Cerebellar nuclear complex (tissue), 1 donor: ENCODE measurements around the gene SLC9A8.
"Not testable (repeated sequence)": the region's sequence is repeated elsewhere in the genome, so short reads cannot be mapped to it uniquely, and the experiment has no call there.

Experiments used
- DNase-seq, 2 experiments: peaks; one replicate each; lab custom pipeline; 2025; lab: John Stamatoyannopoulos, UW

The SLC9A8 gene

DNA sequence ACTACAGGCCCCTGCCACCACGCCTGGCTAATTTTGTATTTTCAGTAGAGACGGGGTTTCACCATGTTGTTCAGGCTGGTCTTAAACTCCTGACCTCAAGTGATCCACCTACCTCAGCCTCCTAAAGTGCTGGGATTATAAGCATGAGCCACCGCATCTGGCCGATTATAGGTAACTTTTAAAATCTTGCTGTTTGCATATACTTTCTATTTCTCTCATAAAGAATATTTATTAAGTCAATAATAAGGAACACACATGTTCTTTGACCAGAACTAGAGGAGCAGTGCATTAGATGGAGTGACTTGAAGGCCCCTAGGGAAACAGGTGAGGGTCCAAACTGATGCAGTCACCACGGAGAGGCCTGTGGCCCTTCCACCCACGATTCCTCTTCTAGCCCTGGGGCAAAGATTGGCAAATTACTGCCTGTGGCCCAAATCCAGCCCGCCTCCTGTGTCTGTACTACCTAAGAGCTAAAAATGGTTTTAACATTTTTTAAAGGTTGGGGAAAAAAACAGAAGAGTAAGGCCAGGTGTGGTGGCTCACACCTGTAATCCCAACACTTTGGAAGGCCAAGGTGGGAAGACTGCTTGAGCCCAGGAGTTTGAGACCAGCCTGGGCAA is 83.0 kb downstream of the SLC9A8 start:
- not testable (repeated sequence) for DNase-seq

DNA sequence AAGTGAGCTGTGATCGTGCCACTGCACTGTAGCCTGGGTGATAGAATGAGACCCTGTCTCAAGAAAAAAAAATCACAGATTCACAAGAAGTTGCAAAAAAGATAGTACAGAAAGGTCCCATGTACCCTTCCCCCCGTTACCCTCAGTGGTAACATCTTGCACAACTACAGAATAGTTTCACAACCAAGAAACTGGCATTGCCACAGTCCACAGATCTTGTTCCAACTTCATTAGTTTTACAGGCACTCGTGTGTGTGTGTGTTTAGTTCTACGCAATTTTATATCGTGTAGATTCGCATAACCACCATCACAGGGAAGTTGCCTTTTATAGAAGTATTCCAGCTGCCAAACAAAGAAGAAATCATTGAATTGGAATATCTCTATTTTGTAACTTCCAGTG is 83.6 kb downstream of the SLC9A8 start:
- DNase-seq = no peak

DNA sequence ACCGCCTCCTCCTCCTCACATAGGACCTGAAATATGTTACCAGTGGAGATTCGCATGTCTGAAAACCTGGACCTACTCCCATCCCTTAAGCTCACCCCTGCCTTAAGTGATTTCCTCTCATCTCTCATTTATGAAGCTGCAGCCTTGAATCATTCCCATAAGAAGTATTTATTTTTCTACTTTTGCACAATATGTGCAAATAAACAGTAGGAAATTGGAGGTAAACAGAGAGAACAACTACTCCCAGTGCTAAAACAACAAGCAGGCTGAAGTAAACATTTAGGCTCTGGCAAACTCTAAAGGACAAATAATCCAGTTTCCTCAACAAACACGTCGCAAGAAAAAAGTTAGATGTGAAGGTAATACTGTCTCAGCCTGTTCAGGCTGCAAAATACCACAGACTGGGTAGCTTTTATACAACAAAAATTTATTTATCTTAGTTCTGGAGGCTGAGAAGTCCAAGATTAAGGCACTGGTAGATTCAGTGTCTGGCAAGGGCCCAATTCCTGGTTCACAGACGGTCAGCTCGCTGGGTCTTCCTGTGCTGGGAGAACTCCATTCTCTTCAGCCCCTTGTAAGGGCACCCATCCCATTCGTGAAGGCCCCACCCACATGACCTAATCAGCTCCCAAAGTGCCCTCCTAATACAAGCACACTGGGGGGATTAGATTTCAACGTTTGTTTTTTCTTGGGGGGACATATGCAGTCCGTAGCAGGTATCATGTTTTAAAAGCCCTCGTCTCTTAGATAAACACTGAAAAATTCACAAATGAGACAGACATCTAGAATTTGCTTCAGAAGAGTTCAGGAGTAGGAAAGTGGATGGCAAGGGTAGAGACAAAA is 87.1 kb downstream of the SLC9A8 start:
- DNase-seq = no peak

- peak in 1 of 2 experiments; percentile 27 for DNase-seq
Observed at GRCh38 chr20:49901588-49901987, 89.0 kb downstream of the SLC9A8 start.

DNA sequence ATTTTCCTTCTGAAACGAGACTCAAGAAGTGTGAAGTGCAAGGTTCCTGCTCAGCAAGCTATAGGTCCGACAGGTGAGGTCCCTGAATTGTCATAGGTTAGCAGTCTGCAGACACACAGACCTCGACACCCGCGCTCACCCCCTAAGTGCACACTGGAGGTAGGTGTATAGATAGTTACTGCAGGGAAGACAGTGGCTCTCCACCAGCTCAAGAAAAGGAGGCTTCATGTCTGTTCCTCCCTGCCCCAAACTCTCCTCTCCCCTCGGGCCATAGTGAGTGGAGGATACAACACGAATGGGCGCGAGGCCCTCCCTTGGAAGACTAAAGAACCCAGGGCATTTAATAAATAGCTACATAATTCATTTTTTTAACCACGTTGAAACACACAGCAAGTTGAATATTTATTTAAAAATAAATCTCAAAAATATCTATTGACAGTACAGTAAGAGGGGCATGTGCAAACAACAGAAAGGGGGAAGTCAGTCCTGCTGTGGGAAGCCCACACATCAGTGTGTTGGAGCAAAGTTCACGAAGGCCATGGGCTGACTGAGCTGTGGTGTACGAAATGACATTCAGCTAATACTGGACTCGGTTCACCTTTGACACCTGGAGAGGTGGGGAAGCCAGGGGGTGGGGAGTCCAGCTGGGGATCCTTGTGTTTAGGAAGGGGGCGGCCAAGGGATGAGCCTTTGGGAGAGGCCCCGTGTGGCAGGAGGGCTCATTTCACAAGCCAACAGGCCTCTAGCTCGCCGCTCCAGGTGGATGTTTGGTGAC is 92.0 kb downstream of the SLC9A8 start:
- DNase-seq = no peak

DNA sequence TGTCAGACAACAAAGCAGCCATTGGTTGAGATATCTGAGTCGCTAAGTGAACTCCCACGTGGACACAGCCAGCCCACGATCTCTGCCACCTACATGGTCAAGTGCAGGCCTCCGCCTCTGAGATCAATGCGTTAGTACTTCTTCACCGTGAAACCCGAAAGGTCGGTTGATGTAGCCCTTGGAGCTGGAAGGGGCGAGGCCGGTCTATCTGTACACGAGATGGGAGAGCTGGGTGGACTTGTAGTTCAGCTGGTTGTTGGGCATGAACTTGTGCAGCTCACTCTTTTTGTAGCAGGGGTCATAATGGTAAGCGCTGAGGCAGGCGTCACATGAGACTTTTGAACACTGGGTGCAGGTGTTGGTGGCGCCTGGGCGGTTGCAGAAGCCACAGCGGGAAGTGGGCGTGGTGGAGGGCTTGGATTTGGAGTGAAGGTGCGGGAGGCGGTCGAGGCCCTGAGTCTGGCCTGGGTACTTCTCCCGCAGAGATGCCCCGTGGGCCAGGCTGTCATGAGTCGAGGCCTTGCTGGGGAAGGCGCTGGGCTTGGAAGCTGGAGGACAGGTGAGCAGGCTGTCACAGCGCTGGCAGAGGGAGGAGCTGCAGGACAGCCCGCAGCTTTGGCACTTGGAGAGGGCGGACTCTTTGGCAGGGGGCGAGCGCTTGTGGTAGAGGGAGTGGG is 92.9 kb downstream of the SLC9A8 start:
- DNase-seq = no peak

DNA sequence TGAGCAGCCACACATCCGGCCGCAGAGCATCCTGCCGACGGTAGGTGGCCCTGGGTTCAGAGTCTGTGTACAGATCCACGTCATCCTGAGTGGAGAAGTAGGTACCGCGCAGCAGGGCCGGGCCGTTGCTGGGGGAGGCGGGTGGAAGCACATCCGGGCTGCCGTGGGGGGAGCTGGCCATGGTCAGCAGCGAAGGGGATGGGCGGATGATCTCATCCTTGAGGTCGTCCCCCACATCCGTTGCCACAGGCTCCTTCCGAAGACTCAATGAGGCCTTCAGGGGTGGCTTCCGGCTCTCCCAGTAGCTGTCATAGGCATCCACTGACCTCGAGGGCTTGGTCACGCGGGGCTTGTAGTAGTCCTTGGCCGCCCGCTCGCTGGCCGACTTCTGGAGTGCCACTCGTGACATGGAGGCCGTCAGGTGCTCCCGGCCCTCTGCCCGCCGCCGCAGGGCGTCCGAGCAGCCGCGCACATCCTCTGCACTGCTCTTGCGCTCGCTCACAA is 93.5 kb downstream of the SLC9A8 start:
- no peak for DNase-seq

- DNase-seq = no peak
Observed at GRCh38 chr20:49906615-49907154, 94.1 kb downstream of the SLC9A8 start.

DNA sequence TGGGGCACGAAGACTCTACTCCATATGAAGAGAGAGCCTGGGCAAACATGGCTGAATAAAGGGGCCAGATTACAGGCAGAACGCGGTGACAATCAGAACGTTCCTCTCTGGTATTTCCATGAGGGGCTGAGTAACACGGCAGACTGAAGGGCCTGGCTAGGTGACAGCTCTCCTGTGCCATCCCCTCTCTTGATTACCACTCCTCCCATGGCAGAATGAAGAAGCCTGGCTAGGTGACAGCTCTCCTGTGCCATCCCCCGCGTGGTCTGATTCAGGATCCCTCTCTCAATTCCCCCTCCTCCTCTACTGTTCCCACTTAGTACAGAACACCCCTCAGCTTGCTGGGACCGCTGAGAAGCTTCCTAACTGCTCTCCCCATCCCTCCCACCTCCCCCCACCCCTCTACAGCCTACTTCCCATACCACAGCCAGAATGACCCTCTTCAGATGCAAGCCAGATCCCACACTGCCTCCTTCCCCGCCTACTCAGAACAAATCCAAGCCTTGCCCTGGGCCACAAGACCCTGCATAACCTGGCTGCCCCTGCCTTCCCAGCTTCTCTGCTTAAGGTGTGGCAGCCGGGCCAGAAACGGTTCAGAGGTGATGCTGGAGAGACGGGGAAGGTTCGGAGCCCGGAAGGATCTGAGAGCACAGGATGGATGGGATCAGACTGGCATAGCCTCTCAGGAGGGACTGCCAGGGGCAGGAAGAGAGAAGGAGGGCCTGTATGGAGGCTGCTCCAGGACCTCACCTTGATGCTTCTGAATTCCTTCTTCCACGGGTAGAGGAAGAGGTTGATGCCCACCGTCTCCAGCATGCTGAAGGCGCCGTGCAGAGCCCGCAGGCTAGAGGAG is 95.0 kb downstream of the SLC9A8 start:
- DNase-seq = no peak

DNA sequence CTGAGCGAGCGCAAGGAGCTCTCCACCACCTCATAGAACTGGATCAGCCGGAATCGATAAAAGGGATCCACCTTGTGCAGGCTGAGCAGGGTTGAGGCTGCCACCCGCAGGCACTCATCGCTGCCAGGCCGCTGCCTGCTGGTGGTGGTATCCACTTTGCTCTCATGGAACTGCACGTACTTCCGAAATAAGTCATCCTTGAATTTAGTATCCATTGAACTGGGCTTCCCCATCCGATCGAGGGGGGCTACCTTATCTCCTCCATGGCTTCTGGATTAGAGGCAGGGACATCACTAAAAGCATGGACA is 95.6 kb downstream of the SLC9A8 start:
- no peak for DNase-seq

- DNase-seq = peak in 1 of 2 experiments; percentile 33
Observed at GRCh38 chr20:49909499-49910339, 97.1 kb downstream of the SLC9A8 start.

GRCh38 chr20:49910340-49910706 is 97.7 kb downstream of the SLC9A8 start:
- DNase-seq = no peak

DNA sequence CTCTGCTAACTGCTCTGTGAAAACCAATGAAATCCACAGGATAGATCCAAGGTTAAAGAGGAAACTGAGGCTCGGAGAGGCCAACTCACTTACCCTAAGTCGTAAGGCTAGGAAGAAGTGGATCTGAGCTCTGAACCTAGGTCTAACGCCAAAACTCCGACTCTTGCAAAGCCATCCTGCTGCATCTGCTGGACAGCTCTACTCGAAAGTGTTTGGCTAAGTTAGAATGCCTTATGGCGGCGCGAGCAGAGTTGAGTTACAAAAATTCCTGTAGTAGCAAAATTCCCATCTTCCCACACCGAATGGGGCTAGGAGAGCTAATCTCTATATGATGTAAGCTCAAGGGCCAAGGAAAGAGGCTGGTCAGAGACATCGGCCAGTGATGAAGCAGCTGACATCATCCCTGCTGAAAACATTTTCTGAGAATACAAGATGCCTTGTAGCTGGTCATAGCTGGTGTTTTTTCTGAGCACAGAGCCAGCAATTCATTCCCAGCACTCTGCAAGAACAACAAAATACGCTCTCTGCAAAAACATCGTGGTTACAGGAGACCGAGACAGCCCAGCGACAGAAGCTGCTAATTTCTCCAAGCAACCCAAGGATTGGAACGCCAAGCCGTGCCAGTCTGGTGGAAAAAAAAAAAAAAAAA is 100.9 kb downstream of the SLC9A8 start:
- no peak for DNase-seq

GRCh38 chr20:49914310-49915117 is 101.9 kb downstream of the SLC9A8 start:
- no peak for DNase-seq

GRCh38 chr20:49915118-49915379 is 102.4 kb downstream of the SLC9A8 start:
- DNase-seq = no peak

GRCh38 chr20:49915380-49916145 is 102.9 kb downstream of the SLC9A8 start, which contains the start of gene SPATA2:
Gene SPATA2 (minus strand): TSS chr20:49915529. CDS start chr20:49908490, 7,039 bp downstream.
- peak in 1 of 2 experiments; percentile 55 for DNase-seq

DNA sequence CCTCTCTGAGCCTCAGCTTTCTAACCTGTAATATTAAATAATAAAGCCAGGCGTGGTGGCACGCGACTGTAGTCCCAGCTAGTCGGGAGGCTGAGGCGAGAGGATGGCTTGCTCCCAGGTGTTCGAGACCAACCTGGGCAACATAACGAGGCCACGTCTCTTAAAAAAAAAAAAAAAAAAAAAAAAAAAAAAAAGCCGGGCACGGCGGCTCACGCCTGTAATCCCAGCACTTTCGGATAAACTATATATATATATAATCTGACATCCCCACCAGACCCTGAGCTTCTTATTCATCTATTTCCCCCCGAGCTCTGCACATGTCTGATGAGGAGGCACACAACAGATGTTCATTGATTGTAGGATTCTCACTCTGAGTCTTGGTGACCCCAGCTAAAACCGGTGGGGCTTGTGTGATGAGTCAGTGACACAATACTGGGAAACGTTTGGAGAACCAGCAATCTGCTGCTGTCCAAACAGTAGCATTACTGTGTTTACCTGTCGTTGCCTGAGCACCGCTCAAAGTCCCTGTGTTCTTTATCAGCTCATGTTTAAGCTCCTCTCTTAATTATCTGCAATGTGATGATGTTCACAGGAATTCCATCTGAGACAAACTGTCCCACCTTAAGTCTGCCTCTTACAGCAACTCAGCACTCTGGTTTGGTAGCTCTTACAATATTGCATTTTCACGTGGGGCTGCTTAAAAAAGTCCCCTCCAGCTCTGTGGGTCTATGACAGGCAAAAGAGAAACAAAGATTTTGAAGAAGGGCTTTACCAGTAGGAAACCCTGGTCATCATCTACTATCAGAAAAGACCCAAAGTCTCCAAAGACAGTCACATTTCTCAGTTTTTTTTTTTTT is 103.7 kb downstream of the SLC9A8 start:
- no peak for DNase-seq
